HG03460 (cell line): Measurements from ENCODE around the gene SLC17A7.
"Not testable (repeated sequence)": the region's sequence is repeated elsewhere in the genome, so short reads cannot be mapped to it uniquely, and the experiment has no call there.

Experiments used
- ATAC-seq: cut with Tn5 transposase; IDR thresholded peaks from one replicate; pipeline ENCODE4 v1.9.1; 2021; ENCODE audit not compliant: unreplicated experiment

SLC17A7 gene

DNA sequence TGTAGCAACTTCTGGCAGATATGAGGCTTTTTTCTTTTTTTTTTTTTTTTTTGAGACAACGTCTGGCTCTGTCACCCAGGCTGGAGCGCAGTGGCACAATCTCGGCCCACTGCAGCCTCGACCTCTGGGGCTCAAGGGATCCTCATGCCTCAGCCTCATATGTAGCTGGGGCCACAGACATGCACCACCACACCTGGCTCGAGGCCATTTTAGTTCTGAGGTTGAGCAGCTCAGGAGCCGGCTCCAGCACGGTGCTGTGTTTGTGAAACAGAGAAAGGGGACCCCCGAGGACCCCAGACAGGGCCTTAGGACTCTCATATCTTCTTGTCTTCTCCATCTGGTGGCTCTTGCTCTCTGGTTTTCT lies 29.3 kb upstream of the SLC17A7 start:
- no peak for ATAC-seq

DNA sequence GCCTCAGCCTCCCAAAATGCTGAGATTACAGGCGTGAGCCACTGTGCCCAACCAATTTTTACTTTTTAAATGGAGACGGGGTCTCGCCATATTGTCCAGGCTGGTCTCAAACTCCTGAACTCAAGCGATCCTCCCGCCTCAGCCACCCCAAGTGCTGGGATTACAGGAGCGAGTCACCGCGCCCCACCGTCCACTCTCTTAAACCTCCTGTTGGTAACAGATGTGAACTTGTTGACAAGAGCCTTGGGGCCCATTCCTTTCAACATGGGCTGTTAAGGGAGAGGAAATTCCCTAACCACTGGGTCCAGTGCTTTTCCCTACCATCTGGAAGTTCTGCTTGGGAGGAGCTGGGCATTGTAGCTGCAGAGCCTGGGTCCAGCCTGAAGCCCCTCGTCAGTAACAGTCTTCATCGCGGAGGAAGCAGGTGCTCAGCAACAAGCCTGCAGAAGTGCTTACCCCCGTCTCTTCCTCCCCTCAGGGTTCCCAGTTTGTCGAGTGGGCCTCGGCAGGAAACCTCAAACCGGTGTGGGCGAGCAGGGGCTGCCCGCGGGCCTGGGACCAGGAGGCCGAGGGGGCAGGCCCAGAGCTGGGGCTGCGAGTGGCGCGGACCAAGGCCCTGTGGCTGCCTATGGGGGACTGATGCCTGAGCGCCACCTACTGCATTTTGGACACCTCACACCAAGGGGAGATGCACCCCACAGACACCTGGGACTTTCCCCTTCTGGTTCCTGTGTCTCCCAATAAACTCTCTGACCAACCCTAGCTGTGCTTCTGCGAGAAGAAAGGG lies 28.7 kb upstream of the SLC17A7 start:
- peak; percentile 47 for ATAC-seq

DNA sequence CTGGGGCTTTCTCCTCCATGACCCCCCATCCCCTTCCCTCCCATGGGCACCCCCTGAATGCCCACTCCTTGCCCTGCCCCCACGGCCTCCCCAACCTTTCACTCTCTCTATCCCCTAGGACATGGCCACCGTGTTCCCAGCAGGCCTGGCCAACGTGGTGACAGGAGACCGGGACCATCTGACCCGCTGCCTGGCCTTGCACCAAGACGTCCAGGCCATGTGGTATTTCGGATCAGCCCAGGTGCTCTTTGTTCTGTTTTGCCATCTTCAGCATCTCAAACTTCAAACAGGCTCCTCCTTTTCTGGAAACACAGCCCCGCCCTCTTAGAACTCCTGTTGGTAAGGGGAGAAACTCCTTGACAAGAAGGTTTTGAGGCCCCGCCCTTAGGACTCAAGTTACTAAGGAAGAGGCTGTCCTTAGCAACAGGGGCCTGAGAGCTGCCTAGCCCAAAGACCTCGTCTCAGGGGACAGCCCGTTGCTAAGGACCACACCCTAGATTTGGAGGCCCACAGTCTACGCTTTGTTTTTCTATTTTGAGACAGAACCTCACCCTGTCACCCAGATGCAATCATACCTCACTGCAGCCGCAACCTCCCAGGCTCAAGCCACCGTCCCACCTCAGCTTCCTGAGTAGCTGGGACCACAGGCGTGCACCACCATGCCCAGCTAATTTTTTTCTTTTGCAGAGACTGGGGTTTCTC lies 27.6 kb upstream of the SLC17A7 start:
- ATAC-seq: peak; percentile 56

DNA sequence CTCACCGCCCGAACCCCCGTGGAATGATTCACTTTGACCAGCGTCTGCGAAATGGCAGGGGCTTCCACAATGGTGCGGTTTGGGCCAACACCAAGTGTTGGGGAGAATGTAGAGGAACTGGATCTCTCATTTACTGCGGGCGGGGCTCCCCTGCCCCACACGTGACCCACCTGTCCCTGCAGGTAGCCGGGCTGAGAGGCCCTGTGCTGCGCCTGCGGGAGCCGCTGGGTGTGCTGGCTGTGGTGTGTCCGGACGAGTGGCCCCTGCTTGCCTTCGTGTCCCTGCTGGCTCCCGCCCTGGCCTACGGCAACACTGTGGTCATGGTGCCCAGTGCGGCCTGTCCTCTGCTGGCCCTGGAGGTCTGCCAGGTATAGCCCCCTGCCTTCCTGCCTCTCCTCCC lies 26.9 kb upstream of the SLC17A7 start:
- ATAC-seq: no peak

DNA sequence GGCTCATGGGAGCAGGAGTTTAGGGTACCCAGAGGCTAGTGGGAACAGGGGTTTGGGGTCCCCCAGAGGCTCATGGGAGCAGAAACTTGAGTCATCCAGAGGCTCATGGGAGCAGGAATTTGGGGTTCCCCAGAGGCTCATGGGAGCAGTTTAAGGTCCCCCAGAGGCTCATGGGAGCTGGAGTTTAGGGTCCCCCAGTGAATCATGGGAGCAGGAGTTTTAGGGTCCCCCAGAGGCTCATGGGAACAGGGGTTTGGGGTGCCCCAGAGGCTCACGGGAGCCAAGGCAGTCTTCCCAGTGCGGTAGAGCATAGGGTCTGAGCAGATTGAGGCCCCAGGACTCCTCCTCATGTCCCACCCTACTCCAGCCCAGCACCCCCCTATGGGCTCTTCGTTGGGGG lies 24.0 kb upstream of the SLC17A7 start:
- no peak for ATAC-seq

DNA sequence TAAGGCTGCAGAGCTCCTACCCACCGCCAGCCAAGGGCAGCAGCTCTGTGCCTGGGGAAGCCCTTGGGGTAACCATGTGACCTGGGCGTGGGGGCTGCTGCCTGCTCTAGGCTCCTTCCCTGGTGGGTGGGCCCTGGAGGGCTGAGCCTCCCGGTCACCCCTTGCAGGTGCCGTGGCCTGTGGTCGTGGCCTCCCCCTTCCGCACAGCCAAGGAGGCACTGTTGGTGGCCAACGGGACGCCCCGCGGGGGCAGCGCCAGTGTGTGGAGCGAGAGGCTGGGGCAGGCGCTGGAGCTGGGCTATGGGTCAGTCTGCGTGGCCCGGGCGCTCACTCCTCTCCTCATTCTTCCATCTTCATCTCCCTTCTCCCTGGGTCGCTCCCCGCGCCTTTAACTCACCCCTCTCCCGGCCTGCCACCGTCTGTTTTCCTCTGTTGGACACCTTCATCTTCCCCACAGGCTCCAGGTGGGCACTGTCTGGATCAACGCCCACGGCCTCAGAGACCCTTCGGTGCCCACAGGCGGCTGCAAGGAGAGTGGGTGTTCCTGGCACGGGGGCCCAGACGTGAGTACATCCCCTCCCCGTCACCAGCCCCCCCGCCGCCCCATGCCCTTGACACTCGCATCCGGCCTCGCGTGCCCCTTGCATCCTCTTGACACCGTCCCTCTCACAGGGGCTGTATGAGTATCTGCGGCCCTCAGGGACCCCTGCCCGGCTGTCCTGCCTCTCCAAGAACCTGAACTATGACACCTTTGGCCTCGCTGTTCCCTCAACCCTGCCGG lies 22.8 kb upstream of the SLC17A7 start:
- no peak for ATAC-seq

DNA sequence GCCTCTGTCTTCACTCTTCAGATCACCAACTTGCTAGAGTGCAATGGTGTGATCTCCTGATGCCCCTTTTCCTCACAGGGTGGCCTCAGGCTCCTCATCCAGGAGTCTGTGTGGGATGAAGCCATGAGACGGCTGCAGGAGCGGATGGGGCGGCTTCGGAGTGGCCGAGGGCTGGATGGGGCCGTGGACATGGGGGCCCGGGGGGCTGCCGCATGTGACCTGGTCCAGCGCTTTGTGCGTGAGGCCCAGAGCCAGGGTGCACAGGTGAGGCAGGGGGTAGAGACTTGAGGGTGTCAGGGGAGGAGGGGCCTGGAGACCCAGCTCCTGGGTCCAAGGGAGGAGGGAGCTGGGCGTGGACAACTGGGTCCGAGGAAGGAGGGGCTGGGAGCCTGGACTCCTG lies 21.2 kb upstream of the SLC17A7 start:
- no peak for ATAC-seq

DNA sequence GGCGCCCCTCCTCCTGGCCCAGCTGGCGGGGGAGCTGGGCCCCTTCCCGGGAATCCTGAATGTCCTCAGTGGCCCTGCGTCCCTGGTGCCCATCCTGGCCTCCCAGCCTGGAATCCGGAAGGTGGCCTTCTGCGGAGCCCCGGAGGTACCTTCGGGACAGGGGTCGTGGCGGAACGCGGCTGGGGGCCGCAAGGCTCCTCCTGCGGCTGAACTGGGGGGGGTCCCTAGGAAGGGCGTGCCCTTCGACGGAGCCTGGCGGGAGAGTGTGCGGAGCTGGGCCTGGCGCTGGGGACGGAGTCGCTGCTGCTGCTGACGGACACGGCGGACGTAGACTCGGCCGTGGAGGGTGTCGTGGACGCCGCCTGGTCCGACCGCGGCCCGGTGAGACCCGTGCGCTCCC lies 20.3 kb upstream of the SLC17A7 start:
- no peak for ATAC-seq

DNA sequence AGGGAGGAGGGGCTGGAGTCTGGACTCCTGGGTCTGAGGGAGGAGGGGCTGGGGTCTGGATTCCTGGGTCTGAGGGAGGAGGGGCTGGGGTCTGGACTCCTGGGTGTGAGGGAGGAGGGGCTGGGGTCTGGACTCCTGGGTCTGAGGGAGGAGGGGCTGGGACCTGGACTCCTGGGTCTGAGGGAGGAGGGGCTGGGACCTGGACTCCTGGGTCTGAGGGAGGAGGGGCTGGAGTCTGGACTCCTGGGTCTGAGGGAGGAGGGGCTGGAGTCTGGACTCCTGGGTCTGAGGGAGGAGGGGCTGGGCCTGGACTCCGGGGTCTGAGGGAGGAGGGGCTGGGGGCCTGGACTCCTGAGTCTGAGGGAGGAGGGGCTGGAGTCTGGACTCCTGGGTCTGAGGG lies 19.8 kb upstream of the SLC17A7 start:
- ATAC-seq: not testable (repeated sequence)

DNA sequence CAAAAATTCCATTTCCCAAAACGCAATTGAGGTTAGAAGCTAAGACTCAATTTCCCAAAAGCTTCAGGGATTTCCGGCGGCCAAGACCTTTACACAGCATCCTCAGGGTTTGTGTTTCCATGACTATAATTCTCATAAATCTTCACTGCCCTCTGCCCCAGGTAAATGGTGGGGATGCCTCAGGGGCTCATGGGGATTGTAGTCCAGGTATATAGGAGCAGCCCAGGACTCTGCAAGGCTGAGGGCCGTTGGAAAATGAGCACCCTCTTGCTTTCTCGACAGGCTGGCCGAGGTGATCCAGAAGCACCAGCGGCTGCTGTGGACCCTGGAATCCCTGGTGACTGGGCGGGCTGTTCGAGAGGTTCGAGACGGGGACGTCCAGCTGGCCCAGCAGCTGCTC lies 18.1 kb upstream of the SLC17A7 start:
- ATAC-seq: no peak

DNA sequence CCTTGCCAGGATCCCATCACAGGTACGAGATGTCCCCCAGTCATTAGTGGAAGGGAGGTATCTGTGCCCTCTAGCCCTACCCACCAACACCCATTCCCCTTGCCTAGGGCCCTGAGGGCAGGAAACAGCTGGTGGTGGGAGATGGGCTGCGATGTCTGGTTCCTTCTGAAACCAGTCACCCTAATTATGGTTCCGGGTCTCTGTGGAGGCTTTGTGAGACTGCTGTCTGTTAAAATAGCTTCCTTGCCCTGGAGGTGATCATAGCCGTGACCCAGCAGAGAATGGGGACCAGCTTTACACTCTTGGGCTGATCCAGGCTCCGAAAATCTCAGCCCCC lies 17.2 kb upstream of the SLC17A7 start:
- no peak for ATAC-seq

DNA sequence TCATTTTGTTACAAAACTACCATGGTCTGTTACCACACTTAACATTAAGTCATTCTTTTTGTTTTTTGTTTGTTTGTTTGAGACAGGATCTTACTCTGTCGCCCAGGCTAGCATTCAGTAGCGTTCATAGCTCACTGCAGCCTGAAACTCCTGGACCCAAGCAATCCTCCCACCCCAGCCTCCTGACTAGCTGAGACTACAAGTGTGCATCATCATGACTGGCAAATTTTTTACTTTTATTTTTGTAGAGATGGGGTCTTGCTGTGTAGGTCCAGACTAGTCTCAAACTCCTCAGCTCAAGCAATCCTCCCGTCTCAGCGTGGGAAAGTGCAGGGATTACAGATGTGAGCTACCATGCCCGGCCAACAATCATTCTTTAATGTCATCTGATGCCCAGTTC lies 15.0 kb upstream of the SLC17A7 start:
- ATAC-seq: no peak

DNA sequence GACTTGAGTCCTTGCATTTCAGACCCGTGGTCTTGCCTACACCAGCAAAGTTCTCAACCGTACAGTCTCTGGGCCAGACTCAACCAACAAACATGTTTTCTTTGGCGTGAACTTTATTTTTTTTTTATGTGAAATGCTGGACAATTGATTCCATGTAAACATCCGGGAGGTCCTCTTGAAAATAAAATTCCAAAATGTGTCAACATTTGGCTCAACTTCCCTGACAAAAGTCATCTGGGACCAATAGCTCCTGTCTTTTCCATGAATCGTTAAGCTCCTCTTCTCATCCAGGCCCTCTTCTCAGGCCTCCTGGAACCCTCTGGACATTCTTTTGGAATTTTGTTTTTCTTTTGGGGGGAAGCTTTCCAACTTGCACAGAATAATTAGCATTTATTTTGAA lies 14.4 kb upstream of the SLC17A7 start:
- no peak for ATAC-seq

DNA sequence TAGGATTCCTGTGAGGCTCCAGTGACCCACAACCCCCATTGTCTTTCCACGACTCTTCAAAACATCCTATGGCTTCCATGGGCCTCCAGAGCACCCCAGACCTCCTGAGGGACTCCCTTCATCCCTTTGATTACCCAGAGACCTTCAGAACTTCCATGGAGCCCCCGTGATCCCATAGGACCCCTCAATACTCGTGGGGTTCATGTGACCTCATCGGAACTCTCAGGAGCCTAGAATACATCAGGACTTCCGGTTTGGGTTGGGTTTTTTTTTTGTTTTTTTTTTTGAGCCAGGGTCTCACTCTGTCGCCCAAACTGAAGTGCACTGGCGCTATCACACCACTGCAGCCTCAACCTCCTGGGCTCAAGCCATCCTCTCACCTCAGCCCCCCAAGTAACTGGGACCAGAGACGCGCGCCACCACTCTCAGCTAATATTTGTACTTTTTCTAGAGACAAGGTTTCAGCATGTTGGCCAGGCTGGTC lies 12.5 kb upstream of the SLC17A7 start:
- ATAC-seq: no peak

DNA sequence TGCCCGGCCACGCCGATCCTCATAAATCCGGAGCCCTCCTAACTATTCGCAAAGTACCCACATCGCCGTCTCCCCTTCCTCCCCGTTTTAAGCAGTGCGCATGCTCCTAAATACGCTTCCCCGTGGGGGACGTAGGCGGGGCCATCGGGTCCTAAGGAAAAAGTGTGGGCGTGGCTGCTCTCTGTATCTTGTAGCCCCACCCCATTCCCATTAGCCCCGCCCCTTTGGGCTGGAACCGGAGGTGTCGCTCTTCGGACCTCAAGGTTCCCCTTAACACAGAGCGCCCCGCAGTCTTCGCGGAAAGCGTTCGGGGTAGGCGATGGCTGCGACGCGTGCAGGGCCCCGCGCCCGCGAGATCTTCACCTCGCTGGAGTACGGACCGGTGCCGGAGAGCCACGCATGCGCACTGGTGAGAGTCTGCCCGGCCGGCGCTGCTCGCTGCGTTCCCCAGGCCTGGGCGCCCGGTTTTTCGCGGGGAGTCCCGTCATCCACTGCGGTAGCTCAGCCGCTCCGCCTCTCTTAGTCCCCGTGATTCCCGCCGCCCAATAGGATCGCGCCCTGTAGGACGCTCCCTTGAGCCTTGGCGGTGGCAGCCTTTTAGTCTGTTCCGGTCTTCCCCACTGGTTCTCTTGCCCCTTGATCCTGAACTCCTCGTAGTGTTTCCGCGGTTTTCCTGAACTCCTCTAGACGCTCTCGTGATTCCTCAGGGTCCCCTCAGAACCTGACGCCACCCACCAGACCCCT lies 11.9 kb upstream of the SLC17A7 start, which contains the start of gene ALDH16A1:
ALDH16A1 (plus strand) TSS at position 213 of the 744 bp plus-strand sequence; CDS start at position 320, 107 bp downstream.
- ATAC-seq: peak; percentile 79

DNA sequence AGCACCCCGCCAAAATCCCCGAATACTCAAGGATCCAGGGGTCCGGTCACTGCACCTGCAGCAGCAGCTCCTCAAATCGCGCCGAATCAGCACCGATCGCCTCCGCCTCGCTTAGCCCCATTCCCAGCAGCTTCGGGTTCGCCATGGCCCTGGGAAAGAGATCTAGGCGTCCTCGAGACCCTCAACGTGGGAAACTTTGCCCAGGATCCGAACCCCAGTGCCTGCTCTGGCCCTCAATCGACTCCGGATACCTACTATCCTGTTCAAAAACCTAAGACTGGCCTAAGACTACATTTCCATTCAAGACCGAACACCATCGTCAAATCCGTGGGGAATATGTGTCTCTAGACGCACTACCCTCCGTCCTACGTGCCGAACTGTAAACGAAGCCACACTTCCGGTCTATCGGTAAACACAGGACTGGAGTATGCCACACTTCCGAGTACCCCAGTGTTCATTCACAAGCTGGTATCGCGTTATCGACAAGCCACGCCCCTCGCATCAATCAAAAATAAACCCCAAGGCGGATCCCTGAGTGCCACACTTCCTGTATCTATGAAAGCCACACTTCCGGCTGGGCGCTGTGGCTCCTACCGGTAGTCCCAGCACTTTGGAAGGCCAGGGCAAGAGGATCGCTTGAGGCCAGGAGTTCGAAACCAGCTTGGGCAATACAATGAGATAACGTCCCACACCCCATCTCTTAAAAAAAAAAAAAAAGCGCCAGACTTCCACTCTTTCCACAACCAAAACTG lies 10.3 kb upstream of the SLC17A7 start, which contains the start of gene PIH1D1:
PIH1D1 (minus strand) TSS at position 385 of the 752 bp plus-strand sequence; CDS start at position 145, 240 bp downstream.
- ATAC-seq: peak; percentile 59

DNA sequence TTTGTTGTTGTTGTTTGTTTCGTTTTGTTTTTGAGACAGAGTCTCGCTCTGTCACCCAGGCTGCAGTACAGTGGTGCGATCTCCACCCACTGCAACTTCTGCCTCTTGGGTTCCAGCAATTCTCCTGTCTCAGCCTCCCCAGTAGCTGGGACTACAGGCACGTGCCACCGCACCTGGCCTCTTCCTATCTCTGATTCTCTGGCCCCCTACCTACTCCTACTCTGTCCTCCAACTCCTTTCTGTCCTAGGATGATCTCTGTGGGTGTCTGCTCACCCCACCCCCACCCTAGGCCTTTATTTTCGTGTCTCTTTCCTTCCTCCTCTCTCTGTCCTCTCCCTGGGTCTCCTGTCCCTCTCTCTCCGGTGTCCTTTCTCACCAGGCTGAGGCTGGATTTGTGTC lies 9.1 kb upstream of the SLC17A7 start:
- no peak for ATAC-seq

DNA sequence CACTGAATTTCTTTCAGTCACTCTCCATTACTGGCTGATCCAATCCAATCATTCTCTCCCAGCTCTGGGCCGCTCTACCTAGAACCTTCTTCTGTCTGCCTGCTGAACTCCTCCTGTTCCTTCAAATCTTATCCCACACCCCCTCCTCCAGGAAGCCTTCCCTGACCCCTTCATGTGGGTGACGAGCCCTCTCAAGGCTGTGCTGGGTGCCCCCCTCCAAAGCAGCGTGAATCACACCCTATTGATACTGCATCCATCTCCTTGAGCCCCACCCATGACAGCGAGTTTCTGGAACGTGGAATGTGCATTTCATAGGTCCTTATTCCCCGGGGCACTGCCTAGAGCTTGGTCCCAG lies 7.1 kb upstream of the SLC17A7 start:
- ATAC-seq: no peak

DNA sequence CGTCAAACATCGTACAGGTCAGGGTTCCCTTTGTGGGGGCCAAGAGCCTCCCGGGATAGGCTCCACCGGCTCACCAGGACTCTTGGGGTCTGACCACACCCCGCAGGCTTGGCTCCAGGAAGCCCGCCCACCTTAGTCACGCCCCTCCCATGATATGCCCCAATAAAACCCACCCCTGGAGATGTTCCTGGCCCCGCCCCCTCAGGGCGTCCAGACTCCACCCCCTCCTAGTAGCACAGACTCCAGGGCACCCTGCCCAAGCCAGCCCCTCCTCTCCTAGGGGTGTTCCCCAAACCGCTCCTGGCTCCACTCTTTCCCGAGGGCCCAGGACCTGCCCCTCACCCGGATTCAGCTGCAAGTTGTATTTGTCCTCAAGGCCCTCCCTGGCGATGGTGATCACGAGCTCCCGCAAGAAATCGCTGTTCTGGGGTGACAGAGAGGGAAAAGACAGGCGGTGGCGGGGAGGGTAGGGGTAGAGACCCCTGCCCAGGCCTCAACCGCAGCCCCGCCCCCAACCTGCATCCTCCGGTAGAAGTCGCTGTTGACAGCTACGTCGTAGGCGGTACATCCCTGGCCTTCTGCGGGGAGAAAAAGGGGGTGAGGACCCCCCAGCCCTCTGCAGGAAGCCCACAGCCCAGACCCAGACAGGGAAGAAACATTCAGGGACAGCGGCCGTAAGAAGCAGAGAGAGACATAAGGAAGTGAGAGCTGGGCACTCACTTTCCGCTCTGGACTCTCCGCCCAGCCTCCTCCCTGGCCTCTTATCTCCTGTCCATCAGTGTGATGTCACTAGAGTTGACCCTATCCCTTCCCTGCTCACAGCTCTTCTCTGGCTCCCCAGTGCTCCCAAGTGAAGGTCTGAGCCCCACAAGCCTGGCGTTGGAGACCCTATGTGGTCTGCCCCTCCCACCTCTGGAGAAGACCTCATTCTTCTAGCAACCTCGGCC lies 6.4 kb upstream of the SLC17A7 start:
- ATAC-seq: no peak
